ENCODE measurements around the gene SERAC1. TPM values are rescaled to one million over a fixed set of nuclear protein-coding genes. Genes with fewer than 3 reads are reported as not detected.
"Not testable (repeated sequence)": the region's sequence is repeated elsewhere in the genome, so short reads cannot be mapped to it uniquely, and the experiment has no call there.

Gene SERAC1
- total RNA-seq (1 to 10 TPM; 2.4 to 5.4 (median 4.6) TPM), polyA plus RNA-seq (1 to 10 TPM; 2.4 to 2.6 TPM), total RNA-seq (5.0 reads per million, percentile 24 among the genes with 10 or more reads in this experiment)

- Mint-ChIP-seq H3K4me3 (peak within 1 kb of the TSS; percentile 81 to 96 (median 96)), H3K4me1 (peaks cover 14 to 46% (median 27%) of the 10 kb centered on the region in 7 donors), H3K36me3 (peaks cover 13 to 24% (median 18%) of the 10 kb centered on the region in 5 donors), H3K9me3 (no peaks in the 10 kb centered on the region), H3K27ac (peak within 1 kb of the TSS; percentile 90 to 99 (median 98)), H3K27me3 (no peaks in the 10 kb centered on the region)
- no peak for DNase-seq
- Histone ChIP-seq H3K36me3 (ENCODE audit: control insufficient read depth in 2 of 3, insufficient read depth in 3 of 3, low read length in 3 of 3) (peaks cover 0 to 16% (median 0%) of the 10 kb centered on the region in 3 experiments), H3K27me3 (ENCODE audit: control insufficient read depth in 2 of 2, insufficient read depth in 2 of 2, low read length in 2 of 2) (no peaks in the 10 kb centered on the region), H3K27ac (ENCODE audit: low read depth, low read length) (peak within 1 kb of the TSS; percentile 96), H3K9me3 (ENCODE audit: control insufficient read depth in 2 of 3, low read length in 3 of 3) (no peaks in the 10 kb centered on the region), H3K4me3 (ENCODE audit: low read length) (peak within 1 kb of the TSS; percentile 88), H3K4me1 (ENCODE audit: control insufficient read depth in 2 of 2, insufficient read depth in 2 of 2, low read length in 2 of 2) (peaks cover 0 to 5% of the 10 kb centered on the region in 2 donors)
- CTCF ChIA-PET, result no interaction called here
- POLR2A ChIA-PET, result interaction anchor here (0.5 to 1.0 kb wide), 3 partner anchors 187 to 1559 kb away, joined by 3 read pairs; partner anchors contain the start of gene WTAP
- ATAC-seq, result peak; percentile 59
- intact Hi-C loops (cut with micrococcal nuclease), result loop anchor here (1.0 to 10.0 kb wide), 14 partner anchors 39 to 1594 kb away; partner anchors contain the start of genes SNX9 (in 2 of the 2), TMEM181 (in 2 of the 2), ACAT2 (in 1 of the 2) and SYNJ2 (in 1 of the 2)
These were observed at the start of gene SERAC1 for GRCh38 chr6:158168040-158168289. Gene SERAC1 (minus strand): TSS chr6:158168262. CDS start chr6:158158363, 9,899 bp downstream.

- H3K9me3 Mint-ChIP-seq, result no peaks in the 10 kb centered on the region
- Histone ChIP-seq H3K9me3 (ENCODE audit: control insufficient read depth in 2 of 3, low read length in 3 of 3) (no peaks in the 10 kb centered on the region), H3K36me3 (ENCODE audit: control insufficient read depth in 2 of 3, insufficient read depth in 3 of 3, low read length in 3 of 3) (no peaks in the 10 kb centered on the region), H3K4me3 (ENCODE audit: low read length) (no peak overlapping the region), H3K27ac (ENCODE audit: low read depth, low read length) (no peak overlapping the region), H3K4me1 (ENCODE audit: control insufficient read depth in 2 of 2, insufficient read depth in 2 of 2, low read length in 2 of 2) (no peaks in the 10 kb centered on the region), H3K27me3 (ENCODE audit: control insufficient read depth in 2 of 2, insufficient read depth in 2 of 2, low read length in 2 of 2) (no peaks in the 10 kb centered on the region)
- intact Hi-C loops (cut with micrococcal nuclease), result loop anchor here (1.0 to 5.0 kb wide), 6 partner anchors 348 to 918 kb away; partner anchors contain the start of gene TMEM181 (in 1 of the 2)
- no peak overlapping the region for H3K4me3 Mint-ChIP-seq
- CTCF ChIA-PET, result interaction anchor here (0.6 to 1.6 kb wide), 15 partner anchors 9 to 756 kb away, joined by 3 to 10 read pairs (median 4); no protein-coding TSS in a partner anchor
- POLR2A ChIA-PET, result interaction anchor here (0.5 to 0.6 kb wide), 2 partner anchors 487 to 881 kb away, joined by 3 to 5 read pairs; no protein-coding TSS in a partner anchor
- peak; percentile 96 for ATAC-seq
- H3K27ac Mint-ChIP-seq, result no peak overlapping the region
- peaks cover 0 to 2% (median 0%) of the 10 kb centered on the region in 5 donors for H3K27me3 Mint-ChIP-seq
- peak; percentile 18 to 62 (median 49) for DNase-seq
- peaks cover under 1 to 16% (median 2%) of the 10 kb centered on the region in 7 donors for H3K4me1 Mint-ChIP-seq
- no peaks in the 10 kb centered on the region for H3K36me3 Mint-ChIP-seq
These were observed 46.0 kb upstream of the SERAC1 start for GRCh38 chr6:158213925-158214674.

GRCh38 chr6:158211273-158212055 lies 43.4 kb upstream of the SERAC1 start:
- Histone ChIP-seq H3K27me3 (ENCODE audit: control insufficient read depth in 2 of 2, insufficient read depth in 2 of 2, low read length in 2 of 2) (no peaks in the 10 kb centered on the region), H3K36me3 (ENCODE audit: control insufficient read depth in 2 of 3, insufficient read depth in 3 of 3, low read length in 3 of 3) (no peaks in the 10 kb centered on the region), H3K9me3 (ENCODE audit: control insufficient read depth in 2 of 3, low read length in 3 of 3) (no peaks in the 10 kb centered on the region), H3K4me1 (ENCODE audit: control insufficient read depth in 2 of 2, insufficient read depth in 2 of 2, low read length in 2 of 2) (no peaks in the 10 kb centered on the region), H3K4me3 (ENCODE audit: low read length) (no peak overlapping the region), H3K27ac (ENCODE audit: low read depth, low read length) (no peak overlapping the region)
- intact Hi-C loops (cut with micrococcal nuclease), result loop anchor here (5.0 kb wide), 3 partner anchors 351 to 921 kb away; partner anchors contain the start of gene TMEM181 (in 1 of the 2)
- Mint-ChIP-seq H3K9me3 (no peaks in the 10 kb centered on the region), H3K27ac (peak overlapping the region in 1 of 9 donors; percentile 64), H3K4me3 (no peak overlapping the region), H3K27me3 (peaks cover 0 to 10% (median 4%) of the 10 kb centered on the region in 5 donors), H3K36me3 (peaks cover 0 to 5% (median 0%) of the 10 kb centered on the region in 5 donors), H3K4me1 (peaks cover 6 to 35% (median 17%) of the 10 kb centered on the region in 7 donors)
- no peak for ATAC-seq
- ChIA-PET CTCF (interaction anchor here (0.6 kb wide), 1 partner anchor 196 kb away, joined by 4 read pairs; no protein-coding TSS in a partner anchor), POLR2A (no interaction called here)
- DNase-seq, result no peak

GRCh38 chr6:158209582-158210333 lies 41.7 kb upstream of the SERAC1 start:
- H3K36me3 ChIP-seq (ENCODE audit: control insufficient read depth in 2 of 3, insufficient read depth in 3 of 3, low read length in 3 of 3); H3K4me1 ChIP-seq (ENCODE audit: control insufficient read depth in 2 of 2, insufficient read depth in 2 of 2, low read length in 2 of 2); H3K27ac Mint-ChIP-seq; H3K9me3 ChIP-seq (ENCODE audit: control insufficient read depth in 2 of 3, low read length in 3 of 3); H3K27ac ChIP-seq (ENCODE audit: low read depth, low read length); H3K4me3 ChIP-seq (ENCODE audit: low read length); H3K36me3 Mint-ChIP-seq; ATAC-seq; H3K27me3 ChIP-seq (ENCODE audit: control insufficient read depth in 2 of 2, insufficient read depth in 2 of 2, low read length in 2 of 2); H3K9me3 Mint-ChIP-seq; POLR2A ChIA-PET: not testable (repeated sequence)
- H3K4me1 Mint-ChIP-seq, result peaks cover 6 to 49% (median 17%) of the 10 kb centered on the region in 7 donors
- peak in 1 of 9 donors; percentile 7 for DNase-seq
- intact Hi-C loops (cut with micrococcal nuclease), result loop anchor here (5.0 to 10.0 kb wide), 5 partner anchors 225 to 923 kb away; partner anchors contain the start of genes SYNJ2 (in 1 of the 2) and TMEM181 (in 1 of the 2)
- H3K4me3 Mint-ChIP-seq, result peak overlapping the region in 2 of 10 donors; percentile 36 to 47
- H3K27me3 Mint-ChIP-seq, result peaks cover 0 to 10% (median 4%) of the 10 kb centered on the region in 5 donors
- CTCF ChIA-PET, result interaction anchor here (0.6 to 0.8 kb wide), 3 partner anchors 11 to 951 kb away, joined by 3 to 4 read pairs (median 3); no protein-coding TSS in a partner anchor

GRCh38 chr6:158208226-158209030 lies 40.4 kb upstream of the SERAC1 start:
- not testable (repeated sequence) for H3K27me3 ChIP-seq (ENCODE audit: control insufficient read depth in 2 of 2, insufficient read depth in 2 of 2, low read length in 2 of 2); H3K9me3 Mint-ChIP-seq; H3K36me3 Mint-ChIP-seq; H3K9me3 ChIP-seq (ENCODE audit: control insufficient read depth in 2 of 3, low read length in 3 of 3); H3K4me1 ChIP-seq (ENCODE audit: control insufficient read depth in 2 of 2, insufficient read depth in 2 of 2, low read length in 2 of 2); ATAC-seq; DNase-seq; H3K4me3 ChIP-seq (ENCODE audit: low read length); H3K36me3 ChIP-seq (ENCODE audit: control insufficient read depth in 2 of 3, insufficient read depth in 3 of 3, low read length in 3 of 3); H3K27ac ChIP-seq (ENCODE audit: low read depth, low read length)
- Mint-ChIP-seq H3K27me3 (peaks cover 0 to 10% (median 4%) of the 10 kb centered on the region in 5 donors), H3K4me3 (peak overlapping the region in 9 of 10 donors; percentile 8 to 76 (median 59)), H3K27ac (peak overlapping the region in 4 of 9 donors; percentile 30 to 90 (median 55)), H3K4me1 (peaks cover 6 to 47% (median 13%) of the 10 kb centered on the region in 7 donors)
- POLR2A ChIA-PET, result interaction anchor here (1.3 kb wide), 1 partner anchor 29 kb away, joined by 4 read pairs; no protein-coding TSS in a partner anchor
- intact Hi-C loops (cut with micrococcal nuclease), result loop anchor here in 1 of 2 donors (5.0 to 10.0 kb wide), 2 partner anchors 224 to 246 kb away; partner anchors contain the start of gene SYNJ2
- CTCF ChIA-PET, result interaction anchor here (0.7 kb wide), 2 partner anchors 66 to 952 kb away, joined by 3 to 4 read pairs; no protein-coding TSS in a partner anchor

All from naive thymus-derived CD4-positive, alpha-beta T cell (primary cell).